K562 (cell line): Measurements from ENCODE around the gene SPATA20.

Experiments used
- CBX3 ChIP-seq, 2 experiments: IDR thresholded peaks; 1 replicate in 1 of 2; 2 replicates in 1 of 2; pipeline ENCODE4 v1.6.1; 2012; ENCODE audit warnings: inconsistent platforms in 2 of 2, low read length in 2 of 2, borderline replicate concordance in 1 of 2, control low read depth in 1 of 2
- CHD2 ChIP-seq: IDR thresholded peaks from 2 replicates; pipeline ENCODE4 v1.6.1; 2011; ENCODE audit warnings: low read depth, low read length
- TF ChIP-seq, protein P1 (sequence below): sonication (generic); formaldehyde crosslinking; IDR thresholded peaks from 2 replicates; pipeline ENCODE4 v1.9.0; 2022; ENCODE audit warnings: mild to moderate bottlenecking, missing genetic modification reagents

- TF ChIP-seq CBX3 (IDR thresholded peaks at IDR 0.05; ENCODE audit: borderline replicate concordance in 1 of 2, low read length in 2 of 2): no peak
- no peak for TF ChIP-seq CHD2
- TF ChIP-seq, protein P1, sequence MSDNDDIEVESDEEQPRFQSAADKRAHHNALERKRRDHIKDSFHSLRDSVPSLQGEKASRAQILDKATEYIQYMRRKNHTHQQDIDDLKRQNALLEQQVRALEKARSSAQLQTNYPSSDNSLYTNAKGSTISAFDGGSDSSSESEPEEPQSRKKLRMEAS (CRISPR knock-in tag): no peak
Measured at GRCh38 chr17:50581316-50581715, 34.3 kb downstream of the SPATA20 start.
